WTC11 (cell line): ENCODE measurements around the gene SPRYD3. TPM values are rescaled to one million over a fixed set of nuclear protein-coding genes. Genes with fewer than 3 reads are reported as not detected.

Experiments
- ATAC-seq: fragments of 200-7000 bp; cut with Tn5 transposase; 2 replicates; pipeline ENCODE4 v1.10.0; 2021; ENCODE audit warnings: mild to moderate bottlenecking, moderate library complexity
- CTCF ChIA-PET: fragments of 300-600 bp; sonication (Branson Sonifier 250); formaldehyde crosslinking; loops from one replicate; lab custom pipeline; 2021; ENCODE audit warnings: antibody characterized with exemption; lab: Charles Lee
- POLR2A ChIA-PET: fragments of 350-600 bp; sonication (Branson Sonifier 250); formaldehyde crosslinking; loops from one replicate; lab custom pipeline; 2021; ENCODE audit warnings: antibody characterized with exemption; lab: Charles Lee
- DNase-seq: peaks from one replicate; pipeline ENCODE4 v3.0.0; 2021; ENCODE audit warnings: low spot score
- H3K27ac Mint-ChIP-seq: 2 replicates; pipeline ENCODE4 v1.8.0; 2021; ENCODE audit warnings: mixed read lengths
- H3K27me3 Mint-ChIP-seq: 2 replicates; pipeline ENCODE4 v1.8.0; 2021; ENCODE audit warnings: low read depth, mild to moderate bottlenecking, moderate library complexity, mixed read lengths
- H3K36me3 Mint-ChIP-seq: 2 replicates; pipeline ENCODE4 v1.8.0; 2021; ENCODE audit warnings: mixed read lengths
- H3K4me1 Mint-ChIP-seq: 2 replicates; pipeline ENCODE4 v1.8.0; 2022; ENCODE audit warnings: mixed read lengths
- H3K4me3 Mint-ChIP-seq: 2 replicates; pipeline ENCODE4 v1.8.0; 2021; ENCODE audit warnings: mild to moderate bottlenecking, moderate library complexity, mixed read lengths
- H3K9me3 Mint-ChIP-seq: 2 replicates; pipeline ENCODE4 v1.8.0; 2021; ENCODE audit warnings: mixed read lengths
- ATF1 ChIP-seq: sonication (generic); formaldehyde crosslinking; IDR thresholded peaks from 2 replicates; pipeline ENCODE4 v1.8.1; 2023; ENCODE audit warnings: mild to moderate bottlenecking, moderate library complexity, missing genetic modification reagents
- GRHL2 ChIP-seq: fragments of 250-450 bp; sonication (Bioruptor Pico); IDR thresholded peaks from 2 replicates; pipeline ENCODE4 v1.8.0; 2022; ENCODE audit warnings: mild to moderate bottlenecking, moderate library complexity; ENCODE audit not compliant: insufficient replicate concordance, severe bottlenecking
- HMGA2 ChIP-seq: fragments of 250-450 bp; sonication (Bioruptor Pico); IDR thresholded peaks from 2 replicates; pipeline ENCODE4 v1.4.0; 2021; ENCODE audit warnings: mild to moderate bottlenecking, moderate library complexity
- IRF2 ChIP-seq: sonication (generic); formaldehyde crosslinking; IDR thresholded peaks from 2 replicates; pipeline ENCODE4 v1.8.0; 2022; ENCODE audit warnings: low read depth, missing genetic modification reagents, borderline replicate concordance
- KAT7 ChIP-seq: sonication (generic); formaldehyde crosslinking; IDR thresholded peaks from 2 replicates; pipeline ENCODE4 v1.8.1; 2023; ENCODE audit warnings: missing genetic modification reagents, mild to moderate bottlenecking, borderline replicate concordance
- MYBL2 ChIP-seq: sonication (generic); formaldehyde crosslinking; IDR thresholded peaks from 2 replicates; pipeline ENCODE4 v1.8.1; 2023; ENCODE audit warnings: mild to moderate bottlenecking, moderate library complexity, missing genetic modification reagents
- NFATC4 ChIP-seq: fragments of 250-450 bp; sonication (Bioruptor Pico); IDR thresholded peaks from 2 replicates; pipeline ENCODE4 v1.9.0; 2021; ENCODE audit warnings: mild to moderate bottlenecking
- NR3C1 ChIP-seq: sonication (generic); formaldehyde crosslinking; conservative IDR thresholded peaks from 2 replicates; pipeline ENCODE4 v1.8.1; 2023; ENCODE audit warnings: low read depth, mild to moderate bottlenecking, missing genetic modification reagents
- SMAD4 ChIP-seq: sonication (generic); formaldehyde crosslinking; IDR thresholded peaks from 2 replicates; pipeline ENCODE4 v1.8.0; 2022; ENCODE audit warnings: mild to moderate bottlenecking, missing genetic modification reagents
- SP1 ChIP-seq: sonication (generic); formaldehyde crosslinking; conservative IDR thresholded peaks from 2 replicates; pipeline ENCODE4 v1.8.1; 2022; ENCODE audit warnings: missing genetic modification reagents
- TEAD4 ChIP-seq: sonication (generic); formaldehyde crosslinking; IDR thresholded peaks from 2 replicates; pipeline ENCODE4 v1.8.0; 2022; ENCODE audit warnings: mild to moderate bottlenecking, missing genetic modification reagents
- ZBTB21 ChIP-seq: sonication (generic); formaldehyde crosslinking; IDR thresholded peaks from 2 replicates; pipeline ENCODE4 v1.8.1; 2023; ENCODE audit warnings: mild to moderate bottlenecking, missing genetic modification reagents, borderline replicate concordance
- ZNF396 ChIP-seq: fragments of 250-450 bp; sonication (Bioruptor Pico); IDR thresholded peaks from 2 replicates; pipeline ENCODE4 v1.8.0; 2021; ENCODE audit warnings: mild to moderate bottlenecking, moderate library complexity, borderline replicate concordance
- total RNA-seq: library from RNA; stranded (reverse); gene quantifications from 3 replicates; pipeline ENCODE4 v1.2.3, GENCODE V29; 2021
- TF ChIP-seq, protein P1 (sequence below): sonication (generic); formaldehyde crosslinking; IDR thresholded peaks from 2 replicates; pipeline ENCODE4 v1.8.0; 2023; ENCODE audit warnings: missing genetic modification reagents, mild to moderate bottlenecking, borderline replicate concordance
- TF ChIP-seq, protein P2 (sequence below): sonication (generic); formaldehyde crosslinking; IDR thresholded peaks from 2 replicates; pipeline ENCODE4 v1.8.1; 2022; ENCODE audit warnings: mild to moderate bottlenecking, missing genetic modification reagents, moderate library complexity, borderline replicate concordance
- TF ChIP-seq, protein P3 (sequence below): fragments of 250-450 bp; sonication (Bioruptor Pico); conservative IDR thresholded peaks from 2 replicates; pipeline ENCODE4 v1.9.0; 2021; ENCODE audit warnings: mild to moderate bottlenecking
- TF ChIP-seq, protein P4 (sequence below): sonication (generic); formaldehyde crosslinking; IDR thresholded peaks from 2 replicates; pipeline ENCODE4 v1.8.1; 2023; ENCODE audit warnings: mild to moderate bottlenecking, missing genetic modification reagents
- TF ChIP-seq, protein P5 (sequence below): sonication (generic); formaldehyde crosslinking; IDR thresholded peaks from 2 replicates; pipeline ENCODE4 v1.8.0; 2023; ENCODE audit warnings: missing genetic modification reagents

The SPRYD3 gene
- total RNA-seq, 1 experiment from 2014 or later = 11.9 TPM

DNA sequence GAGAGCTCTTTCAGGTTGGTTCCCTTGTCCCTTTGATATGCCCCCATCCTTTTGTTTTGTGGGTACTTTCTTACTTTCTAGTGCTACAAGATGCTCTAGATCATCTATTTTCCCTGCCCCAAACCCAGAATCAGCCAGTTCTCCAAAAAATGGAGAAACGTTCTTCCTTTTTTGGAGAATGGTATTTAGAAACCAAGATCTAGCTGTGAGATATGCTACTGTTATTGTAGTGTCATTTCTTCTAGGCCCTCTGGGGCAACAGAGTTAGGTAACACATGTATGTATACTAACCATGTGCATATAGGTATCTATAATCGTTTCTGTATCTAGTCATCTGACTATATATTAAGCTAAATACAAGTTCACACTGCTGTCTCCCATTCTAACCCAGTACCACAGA lies 11.4 kb upstream of the SPRYD3 start:
- ChIA-PET POLR2A (no interaction called here), CTCF (interaction anchor here (1.0 to 14.6 kb wide), 3 partner anchors 8 to 69 kb away, joined by 4 to 474 read pairs (median 9); no protein-coding TSS in a partner anchor)
- Mint-ChIP-seq H3K4me3 (no peak overlapping the region), H3K36me3 (no peaks in the 10 kb centered on the region), H3K27ac (no peak overlapping the region), H3K9me3 (no peaks in the 10 kb centered on the region), H3K27me3 (peaks cover 90% of the 10 kb centered on the region), H3K4me1 (peaks cover 16% of the 10 kb centered on the region)
- ATAC-seq (no peak), DNase-seq (no peak)
- TF ChIP-seq ZNF396 (CRISPR knock-in tag) = no peak
- no peak for TF ChIP-seq NR3C1 (CRISPR knock-in tag)

DNA sequence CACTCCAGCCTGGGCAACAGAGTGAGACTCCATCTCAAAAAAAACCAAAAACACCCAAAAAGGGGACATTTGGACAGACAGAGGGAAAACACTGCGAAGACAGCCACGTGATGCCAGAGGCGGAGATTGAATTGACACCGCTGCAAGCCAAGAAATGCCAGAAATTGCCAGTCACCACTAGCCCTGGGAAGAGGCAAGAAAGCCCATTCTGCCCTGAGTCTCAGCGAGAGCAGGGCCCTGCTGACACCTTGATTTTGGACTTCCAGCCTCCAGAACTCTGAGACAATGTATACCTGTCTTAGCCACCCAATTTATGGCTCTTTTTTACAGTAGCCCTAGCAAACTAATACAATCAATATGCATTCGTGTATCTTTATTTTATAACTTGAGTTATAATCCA lies 10.9 kb upstream of the SPRYD3 start:
- ATAC-seq (no peak), DNase-seq (no peak)
- H3K27ac Mint-ChIP-seq = no peak overlapping the region
- no peaks in the 10 kb centered on the region for H3K9me3 Mint-ChIP-seq
- POLR2A ChIA-PET = interaction anchor here (0.6 kb wide), 1 partner anchor 1380 kb away, joined by 4 read pairs; no protein-coding TSS in a partner anchor
- H3K27me3 Mint-ChIP-seq = peaks cover 91% of the 10 kb centered on the region
- H3K4me1 Mint-ChIP-seq = peaks cover 16% of the 10 kb centered on the region
- H3K36me3 Mint-ChIP-seq = no peaks in the 10 kb centered on the region
- TF ChIP-seq, protein P1, sequence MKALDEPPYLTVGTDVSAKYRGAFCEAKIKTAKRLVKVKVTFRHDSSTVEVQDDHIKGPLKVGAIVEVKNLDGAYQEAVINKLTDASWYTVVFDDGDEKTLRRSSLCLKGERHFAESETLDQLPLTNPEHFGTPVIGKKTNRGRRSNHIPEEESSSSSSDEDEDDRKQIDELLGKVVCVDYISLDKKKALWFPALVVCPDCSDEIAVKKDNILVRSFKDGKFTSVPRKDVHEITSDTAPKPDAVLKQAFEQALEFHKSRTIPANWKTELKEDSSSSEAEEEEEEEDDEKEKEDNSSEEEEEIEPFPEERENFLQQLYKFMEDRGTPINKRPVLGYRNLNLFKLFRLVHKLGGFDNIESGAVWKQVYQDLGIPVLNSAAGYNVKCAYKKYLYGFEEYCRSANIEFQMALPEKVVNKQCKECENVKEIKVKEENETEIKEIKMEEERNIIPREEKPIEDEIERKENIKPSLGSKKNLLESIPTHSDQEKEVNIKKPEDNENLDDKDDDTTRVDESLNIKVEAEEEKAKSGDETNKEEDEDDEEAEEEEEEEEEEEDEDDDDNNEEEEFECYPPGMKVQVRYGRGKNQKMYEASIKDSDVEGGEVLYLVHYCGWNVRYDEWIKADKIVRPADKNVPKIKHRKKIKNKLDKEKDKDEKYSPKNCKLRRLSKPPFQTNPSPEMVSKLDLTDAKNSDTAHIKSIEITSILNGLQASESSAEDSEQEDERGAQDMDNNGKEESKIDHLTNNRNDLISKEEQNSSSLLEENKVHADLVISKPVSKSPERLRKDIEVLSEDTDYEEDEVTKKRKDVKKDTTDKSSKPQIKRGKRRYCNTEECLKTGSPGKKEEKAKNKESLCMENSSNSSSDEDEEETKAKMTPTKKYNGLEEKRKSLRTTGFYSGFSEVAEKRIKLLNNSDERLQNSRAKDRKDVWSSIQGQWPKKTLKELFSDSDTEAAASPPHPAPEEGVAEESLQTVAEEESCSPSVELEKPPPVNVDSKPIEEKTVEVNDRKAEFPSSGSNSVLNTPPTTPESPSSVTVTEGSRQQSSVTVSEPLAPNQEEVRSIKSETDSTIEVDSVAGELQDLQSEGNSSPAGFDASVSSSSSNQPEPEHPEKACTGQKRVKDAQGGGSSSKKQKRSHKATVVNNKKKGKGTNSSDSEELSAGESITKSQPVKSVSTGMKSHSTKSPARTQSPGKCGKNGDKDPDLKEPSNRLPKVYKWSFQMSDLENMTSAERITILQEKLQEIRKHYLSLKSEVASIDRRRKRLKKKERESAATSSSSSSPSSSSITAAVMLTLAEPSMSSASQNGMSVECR (CRISPR knock-in tag) = no peak
- TF ChIP-seq ATF1 = no peak
- TF ChIP-seq MYBL2 = no peak
- TF ChIP-seq, protein P2, sequence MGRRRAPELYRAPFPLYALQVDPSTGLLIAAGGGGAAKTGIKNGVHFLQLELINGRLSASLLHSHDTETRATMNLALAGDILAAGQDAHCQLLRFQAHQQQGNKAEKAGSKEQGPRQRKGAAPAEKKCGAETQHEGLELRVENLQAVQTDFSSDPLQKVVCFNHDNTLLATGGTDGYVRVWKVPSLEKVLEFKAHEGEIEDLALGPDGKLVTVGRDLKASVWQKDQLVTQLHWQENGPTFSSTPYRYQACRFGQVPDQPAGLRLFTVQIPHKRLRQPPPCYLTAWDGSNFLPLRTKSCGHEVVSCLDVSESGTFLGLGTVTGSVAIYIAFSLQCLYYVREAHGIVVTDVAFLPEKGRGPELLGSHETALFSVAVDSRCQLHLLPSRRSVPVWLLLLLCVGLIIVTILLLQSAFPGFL (CRISPR knock-in tag) = no peak
- no peak for TF ChIP-seq SP1
- no peak for TF ChIP-seq GRHL2 (CRISPR knock-in tag)
- no peak for TF ChIP-seq IRF2 (CRISPR knock-in tag)
- TF ChIP-seq TEAD4 (CRISPR knock-in tag) = no peak
- TF ChIP-seq, protein P3, sequence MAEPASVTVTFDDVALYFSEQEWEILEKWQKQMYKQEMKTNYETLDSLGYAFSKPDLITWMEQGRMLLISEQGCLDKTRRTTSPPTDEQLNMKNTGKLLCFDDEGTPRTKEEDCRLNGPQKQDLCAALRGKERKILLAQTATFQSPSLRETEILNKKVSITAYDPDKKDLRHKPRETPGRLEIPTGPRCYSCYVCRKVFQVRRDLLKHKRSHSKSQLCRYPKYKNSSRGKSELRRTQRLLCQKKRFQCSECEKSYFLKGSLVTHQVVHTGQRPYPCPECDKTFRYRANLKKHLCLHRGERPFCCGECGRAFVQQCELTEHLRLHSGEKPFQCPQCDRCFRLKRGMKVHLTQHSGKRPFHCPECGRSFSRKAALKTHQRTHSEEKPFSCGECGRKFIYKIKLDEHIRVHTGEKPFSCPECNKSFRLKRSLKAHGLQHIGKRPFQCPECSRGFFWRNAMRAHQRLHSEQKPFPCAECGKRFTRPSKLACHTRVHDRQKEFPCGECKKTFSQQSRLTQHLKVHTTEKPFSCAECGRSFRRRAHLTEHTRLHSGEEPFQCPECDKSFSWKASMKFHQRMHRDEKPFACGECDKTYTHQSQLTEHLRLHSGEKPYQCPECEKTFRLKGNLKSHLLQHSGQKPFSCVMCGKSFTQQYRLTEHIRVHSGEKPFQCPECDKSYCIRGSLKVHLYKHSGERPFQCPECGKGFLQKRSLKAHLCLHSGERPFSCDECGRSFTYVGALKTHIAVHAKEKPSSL (CRISPR knock-in tag) = no peak
- TF ChIP-seq NFATC4 (CRISPR knock-in tag) = no peak
- no peak for TF ChIP-seq KAT7 (CRISPR knock-in tag)
- TF ChIP-seq, protein P4, sequence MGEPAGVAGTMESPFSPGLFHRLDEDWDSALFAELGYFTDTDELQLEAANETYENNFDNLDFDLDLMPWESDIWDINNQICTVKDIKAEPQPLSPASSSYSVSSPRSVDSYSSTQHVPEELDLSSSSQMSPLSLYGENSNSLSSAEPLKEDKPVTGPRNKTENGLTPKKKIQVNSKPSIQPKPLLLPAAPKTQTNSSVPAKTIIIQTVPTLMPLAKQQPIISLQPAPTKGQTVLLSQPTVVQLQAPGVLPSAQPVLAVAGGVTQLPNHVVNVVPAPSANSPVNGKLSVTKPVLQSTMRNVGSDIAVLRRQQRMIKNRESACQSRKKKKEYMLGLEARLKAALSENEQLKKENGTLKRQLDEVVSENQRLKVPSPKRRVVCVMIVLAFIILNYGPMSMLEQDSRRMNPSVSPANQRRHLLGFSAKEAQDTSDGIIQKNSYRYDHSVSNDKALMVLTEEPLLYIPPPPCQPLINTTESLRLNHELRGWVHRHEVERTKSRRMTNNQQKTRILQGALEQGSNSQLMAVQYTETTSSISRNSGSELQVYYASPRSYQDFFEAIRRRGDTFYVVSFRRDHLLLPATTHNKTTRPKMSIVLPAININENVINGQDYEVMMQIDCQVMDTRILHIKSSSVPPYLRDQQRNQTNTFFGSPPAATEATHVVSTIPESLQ (CRISPR knock-in tag) = no peak
- TF ChIP-seq ZBTB21 (CRISPR knock-in tag) = no peak
- TF ChIP-seq, protein P5, sequence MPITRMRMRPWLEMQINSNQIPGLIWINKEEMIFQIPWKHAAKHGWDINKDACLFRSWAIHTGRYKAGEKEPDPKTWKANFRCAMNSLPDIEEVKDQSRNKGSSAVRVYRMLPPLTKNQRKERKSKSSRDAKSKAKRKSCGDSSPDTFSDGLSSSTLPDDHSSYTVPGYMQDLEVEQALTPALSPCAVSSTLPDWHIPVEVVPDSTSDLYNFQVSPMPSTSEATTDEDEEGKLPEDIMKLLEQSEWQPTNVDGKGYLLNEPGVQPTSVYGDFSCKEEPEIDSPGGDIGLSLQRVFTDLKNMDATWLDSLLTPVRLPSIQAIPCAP = no peak
- TF ChIP-seq HMGA2 (CRISPR knock-in tag) = no peak
- TF ChIP-seq SMAD4 = no peak
- CTCF ChIA-PET = interaction anchor here (2.8 to 14.6 kb wide), 2 partner anchors 9 to 28 kb away, joined by 9 to 474 read pairs; no protein-coding TSS in a partner anchor
- no peak overlapping the region for H3K4me3 Mint-ChIP-seq
